Keratinocyte (primary cell): ENCODE results near the gene PLSCR3. TPM values are rescaled to one million over a fixed set of nuclear protein-coding genes. Genes with fewer than 3 reads are reported as not detected.

Experiments used
- DNase-seq: peaks from one replicate; pipeline ENCODE4 v3.0.0-alpha.2; 2011; ENCODE audit warnings: low read depth, missing footprints, low spot score
- FAIRE-seq: peaks from 2 replicates; lab custom pipeline; 2011; peaks lifted over from hg19 to GRCh38; lab: Jason Lieb, UNC
- H2AFZ ChIP-seq: 2 replicates; pipeline ENCODE4 v1.6.0; 2012; ENCODE audit warnings: low read length, control low read depth, inconsistent platforms; ENCODE audit not compliant: control insufficient read depth
- H3K27ac ChIP-seq: 2 replicates; pipeline ENCODE4 v1.5.1; 2011; ENCODE audit warnings: low read length; ENCODE audit not compliant: control insufficient read depth, insufficient read depth
- H3K27me3 ChIP-seq: 3 replicates; pipeline ENCODE4 v1.6.0; 2011; ENCODE audit warnings: low read length; ENCODE audit not compliant: control insufficient read depth, insufficient read depth; ENCODE audit errors: extremely low read depth
- H3K36me3 ChIP-seq, 2 experiments: 2 replicates in 1 of 2; 3 replicates in 1 of 2; pipeline ENCODE4 v1.5.1; 2011; ENCODE audit warnings: low read length in 2 of 2, mild to moderate bottlenecking in 1 of 2; ENCODE audit not compliant: control insufficient read depth in 2 of 2, insufficient read depth in 2 of 2; ENCODE audit errors: extremely low read depth in 1 of 2
- H3K4me1 ChIP-seq: 3 replicates; pipeline ENCODE4 v1.5.1; 2011; ENCODE audit warnings: low read length; ENCODE audit not compliant: control insufficient read depth, insufficient read depth; ENCODE audit errors: extremely low read depth
- H3K4me2 ChIP-seq: 3 replicates; pipeline ENCODE4 v1.6.0; 2011; ENCODE audit warnings: low read depth, low read length; ENCODE audit not compliant: control insufficient read depth, insufficient read depth; ENCODE audit errors: extremely low read depth
- H3K4me3 ChIP-seq, 3 experiments: fragments of 200-600 bp in 1 of 3; sonication (generic) in 1 of 3; 2 replicates in 2 of 3; 3 replicates in 1 of 3; pipeline ENCODE4 v1.5.1; 2011 to 2016; ENCODE audit warnings: low read length in 3 of 3, mild to moderate bottlenecking in 3 of 3, control low read depth in 2 of 3, inconsistent platforms in 1 of 3, low read depth in 1 of 3, mixed read lengths in 1 of 3, mixed run types in 1 of 3, moderate library complexity in 1 of 3; ENCODE audit not compliant: control insufficient read depth in 2 of 3, insufficient read depth in 2 of 3; ENCODE audit errors: extremely low read depth in 1 of 3
- H3K79me2 ChIP-seq: 2 replicates; pipeline ENCODE4 v1.6.0; 2012; ENCODE audit warnings: low read length; ENCODE audit not compliant: control insufficient read depth, insufficient read depth
- H3K9ac ChIP-seq: 3 replicates; pipeline ENCODE4 v1.6.0; 2011; ENCODE audit warnings: low read length; ENCODE audit not compliant: control insufficient read depth, insufficient read depth; ENCODE audit errors: extremely low read depth
- H3K9me1 ChIP-seq: 3 replicates; pipeline ENCODE4 v1.6.0; 2011; ENCODE audit warnings: low read length; ENCODE audit not compliant: control insufficient read depth, insufficient read depth; ENCODE audit errors: extremely low read depth
- H3K9me3 ChIP-seq: 2 replicates; pipeline ENCODE4 v1.5.1; 2012; ENCODE audit warnings: low read depth, low read length; ENCODE audit not compliant: control insufficient read depth
- H4K20me1 ChIP-seq: 3 replicates; pipeline ENCODE4 v1.6.0; 2011; ENCODE audit warnings: low read length; ENCODE audit not compliant: control insufficient read depth, insufficient read depth; ENCODE audit errors: extremely low read depth
- CTCF ChIP-seq, 3 experiments: IDR thresholded peaks in 1 of 3; conservative IDR thresholded peaks in 1 of 3; optimal IDR thresholded peaks in 1 of 3; 2 replicates in 2 of 3; 3 replicates in 1 of 3; pipeline versions ENCODE3 to v1.5.1; 2011; ENCODE audit warnings: low read length in 3 of 3, mild to moderate bottlenecking in 3 of 3, moderate library complexity in 2 of 3, control low read depth in 1 of 3, inconsistent platforms in 1 of 3; ENCODE audit not compliant: insufficient read depth in 2 of 3; ENCODE audit errors: extremely low read depth in 1 of 3
- EZH2 ChIP-seq: IDR thresholded peaks from one replicate; pipeline ENCODE4 v1.6.1; 2012; ENCODE audit warnings: inconsistent platforms, mild to moderate bottlenecking, low read length, moderate library complexity
- dilution Hi-C: fragments of 300-500 bp; cut with MboI; formaldehyde crosslinking; loops from one replicate; pipeline ENCODE4 v1.7.0; 2020; ENCODE audit warnings: low sequenced_read_pairs; ENCODE audit not compliant: extremely low pct_ligation_motif_present
- polyA plus RNA-seq, 5 experiments: library from polyadenylated mRNA; depleted of rRNA in 3 of 5; stranded (reverse) in 3 of 5; stranded (forward) in 1 of 5; unstranded in 1 of 5; fragments of >200 nt; gene quantifications; 1 replicate in 1 of 5; 2 replicates in 3 of 5; 3 replicates in 1 of 5; pipeline versions ENCODE4 v1.2.1 to v1.2.3, GENCODE V29; 2011 to 2012; ENCODE audit warnings: missing spikeins in 2 of 5, low read depth in 1 of 5, low replicate concordance in 1 of 5

The PLSCR3 gene
- polyA plus RNA-seq, 1 donor (not counting 4 experiments of a cell fraction or from before 2014, with no cell fraction given): 30.5 TPM

- H3K4me1 ChIP-seq: peaks cover 13% of the 10 kb centered on the region
- no peak overlapping the region for H3K9ac ChIP-seq
- H3K9me1 ChIP-seq: no peaks in the 10 kb centered on the region
- no peaks in the 10 kb centered on the region for H3K27me3 ChIP-seq
- no peak overlapping the region for H3K27ac ChIP-seq
- no peak for DNase-seq
- H3K79me2 ChIP-seq: peaks cover 6% of the 10 kb centered on the region
- H4K20me1 ChIP-seq: no peaks in the 10 kb centered on the region
- H3K4me2 ChIP-seq: no peak overlapping the region
- no peak overlapping the region for H3K4me3 ChIP-seq
- H3K9me3 ChIP-seq: no peaks in the 10 kb centered on the region
- dilution Hi-C loops: no loop called here
- FAIRE-seq: no peak
- no peak for TF ChIP-seq EZH2
- no peak for TF ChIP-seq CTCF (optimal IDR thresholded peaks at IDR 0.05 in 1 of 3, IDR thresholded peaks at IDR 0.05 in 1 of 3, conservative IDR thresholded peaks at IDR 0.05 in 1 of 3; ENCODE audit: extremely low read depth in 1 of 3, insufficient read depth in 2 of 3, low read length in 3 of 3)
- H2AFZ ChIP-seq: no peak overlapping the region
- H3K36me3 ChIP-seq: no peaks in the 10 kb centered on the region
Observed at GRCh38 chr17:7432296-7432695, 38.0 kb upstream of the PLSCR3 start.

GRCh38 chr17:7431231-7431630, 36.9 kb upstream of the PLSCR3 start:
- H3K36me3 ChIP-seq: no peaks in the 10 kb centered on the region
- no peak for DNase-seq
- no peak overlapping the region for H3K9ac ChIP-seq
- peaks cover 1% of the 10 kb centered on the region for H3K79me2 ChIP-seq
- no peak overlapping the region for H3K4me2 ChIP-seq
- H3K27me3 ChIP-seq: no peaks in the 10 kb centered on the region
- no peaks in the 10 kb centered on the region for H3K9me3 ChIP-seq
- H3K27ac ChIP-seq: no peak overlapping the region
- peaks cover 8% of the 10 kb centered on the region for H3K4me1 ChIP-seq
- H3K4me3 ChIP-seq: no peak overlapping the region
- TF ChIP-seq EZH2: no peak
- TF ChIP-seq CTCF (optimal IDR thresholded peaks at IDR 0.05 in 1 of 3, IDR thresholded peaks at IDR 0.05 in 1 of 3, conservative IDR thresholded peaks at IDR 0.05 in 1 of 3; ENCODE audit: extremely low read depth in 1 of 3, insufficient read depth in 2 of 3, low read length in 3 of 3): no peak
- no peaks in the 10 kb centered on the region for H3K9me1 ChIP-seq
- dilution Hi-C loops: no loop called here
- H4K20me1 ChIP-seq: no peaks in the 10 kb centered on the region
- FAIRE-seq: no peak
- H2AFZ ChIP-seq: no peak overlapping the region
